GM12891 (cell line): Measurements from ENCODE around the gene KCNG1.

Experiments used
- POLR2A ChIP-seq: IDR thresholded peaks from 2 replicates; pipeline ENCODE4 v1.6.1; 2011; ENCODE audit warnings: low read depth, low read length, control low read depth
- POLR2AphosphoS5 ChIP-seq: IDR thresholded peaks from 2 replicates; pipeline ENCODE4 v1.6.1; 2011; ENCODE audit warnings: low read depth, low read length, control low read depth
- POU2F2 ChIP-seq: IDR thresholded peaks from 2 replicates; pipeline ENCODE4 v1.6.1; 2011; ENCODE audit warnings: low read depth, mild to moderate bottlenecking, control low read depth, low read length, moderate library complexity
- TAF1 ChIP-seq: IDR thresholded peaks from 2 replicates; pipeline ENCODE4 v1.6.1; 2011; ENCODE audit warnings: low read depth, low read length, control low read depth

GRCh38 chr20:50977066-50978021 lies 45.6 kb downstream of the KCNG1 start:
- TF ChIP-seq TAF1: no peak
- no peak for TF ChIP-seq POLR2A
- TF ChIP-seq POLR2AphosphoS5: no peak
- TF ChIP-seq POU2F2: no peak
